OCI-LY3 (cell line): ENCODE data around the gene VEZT.
"Not testable (repeated sequence)": the region's sequence is repeated elsewhere in the genome, so short reads cannot be mapped to it uniquely, and the experiment has no call there.

Experiments used
- H2AFZ ChIP-seq: fragments of 200-600, 300-600 bp; shearing (Covaris generic); 2 replicates; pipeline ENCODE4 v1.6.0; 2014; ENCODE audit warnings: antibody characterized with exemption, low read depth, low read length
- H3K27ac ChIP-seq: fragments of 200-600, 300-600 bp; sonication (generic); 2 replicates; pipeline ENCODE4 v1.5.1; 2014; ENCODE audit warnings: mild to moderate bottlenecking, low read length, moderate library complexity, mixed read lengths
- H3K27me3 ChIP-seq: fragments of 200-600, 300-600 bp; sonication (generic); 2 replicates; pipeline ENCODE4 v1.6.1; 2014; ENCODE audit warnings: low read depth, low read length, mixed read lengths
- H3K36me3 ChIP-seq: fragments of 200-600, 300-600 bp; sonication (generic); replicated peaks from 2 replicates; pipeline ENCODE3; 2014; ENCODE audit warnings: low read depth, low read length, mixed read lengths
- H3K4me1 ChIP-seq: fragments of 300-600, 200-600 bp; sonication (generic); 2 replicates; pipeline ENCODE4 v1.6.1; 2014; ENCODE audit warnings: low read length, mixed read lengths
- H3K4me2 ChIP-seq: fragments of 200-600, 300-600 bp; sonication (generic); 2 replicates; pipeline ENCODE4 v1.6.1; 2014; ENCODE audit warnings: low read length, mixed read lengths
- H3K4me3 ChIP-seq: fragments of 300-600, 200-600 bp; sonication (generic); 2 replicates; pipeline ENCODE4 v1.5.1; 2014; ENCODE audit warnings: antibody characterized with exemption, mild to moderate bottlenecking, low read length, moderate library complexity
- H3K79me2 ChIP-seq: fragments of 300-600, 200-600 bp; shearing (Covaris generic); 2 replicates; pipeline ENCODE4 v1.6.1; 2014; ENCODE audit warnings: mild to moderate bottlenecking, low read length, mixed read lengths
- H3K9ac ChIP-seq: fragments of 300-600, 200-600 bp; shearing (Covaris generic); 2 replicates; pipeline ENCODE4 v1.6.0; 2014; ENCODE audit warnings: mild to moderate bottlenecking, low read length, moderate library complexity
- H3K9me3 ChIP-seq: fragments of 200-600, 300-600 bp; shearing (Covaris generic); 2 replicates; pipeline ENCODE4 v1.6.1; 2014; ENCODE audit warnings: low read length, mixed read lengths; ENCODE audit not compliant: insufficient read depth
- H4K20me1 ChIP-seq: fragments of 200-600, 300-600 bp; sonication (generic); 2 replicates; pipeline ENCODE4 v1.6.1; 2016; ENCODE audit warnings: low read length, mixed read lengths; ENCODE audit not compliant: insufficient read depth
- CTCF ChIP-seq: fragments of 200-600, 300-600 bp; sonication (generic); IDR thresholded peaks from 2 replicates; pipeline ENCODE4 v1.5.1; 2014; ENCODE audit warnings: antibody characterized with exemption, low read length, low read depth
- EZH2phosphoT487 ChIP-seq: fragments of 200-600 bp; shearing (Covaris generic); IDR thresholded peaks from 2 replicates; pipeline ENCODE4 v1.6.1; 2018; ENCODE audit warnings: antibody characterized with exemption, mixed run types, low read depth

Gene VEZT

GRCh38 chr12:95229636-95230035 lies 12.0 kb downstream of the VEZT start:
- H3K4me3 ChIP-seq = no peak overlapping the region
- H3K27me3 ChIP-seq = no peaks in the 10 kb centered on the region
- peaks cover 21% of the 10 kb centered on the region for H3K79me2 ChIP-seq
- H3K36me3 ChIP-seq = peaks cover 6% of the 10 kb centered on the region
- H3K27ac ChIP-seq = no peak overlapping the region
- TF ChIP-seq CTCF (no peak), EZH2phosphoT487 (no peak)
- H3K4me2 ChIP-seq = no peak overlapping the region
- H4K20me1 ChIP-seq = no peaks in the 10 kb centered on the region
- peaks cover 5% of the 10 kb centered on the region; the same call in 1 of the 2 replicates for H3K4me1 ChIP-seq
- no peak overlapping the region for H3K9ac ChIP-seq
- no peak overlapping the region for H2AFZ ChIP-seq
- H3K9me3 ChIP-seq = no peaks in the 10 kb centered on the region

GRCh38 chr12:95230313-95230712 lies 12.7 kb downstream of the VEZT start:
- Histone ChIP-seq H3K4me2 (no peak overlapping the region), H3K9me3 (no peaks in the 10 kb centered on the region), H3K9ac (no peak overlapping the region), H3K36me3 (peaks cover 3% of the 10 kb centered on the region), H3K4me3 (no peak overlapping the region), H4K20me1 (no peaks in the 10 kb centered on the region), H3K27me3 (no peaks in the 10 kb centered on the region), H3K27ac (no peak overlapping the region), H3K4me1 (peaks cover 5% of the 10 kb centered on the region; the same call in 1 of the 2 replicates), H2AFZ (no peak overlapping the region), H3K79me2 (peaks cover 19% of the 10 kb centered on the region)
- TF ChIP-seq CTCF (no peak), EZH2phosphoT487 (no peak)

- Histone ChIP-seq H2AFZ (no peak overlapping the region), H3K9ac (no peak overlapping the region), H3K4me3 (no peak overlapping the region), H3K9me3 (no peaks in the 10 kb centered on the region), H3K4me2 (no peak overlapping the region), H3K4me1 (peaks cover 5% of the 10 kb centered on the region; the same call in 1 of the 2 replicates), H3K36me3 (peaks cover 3% of the 10 kb centered on the region), H3K27me3 (no peaks in the 10 kb centered on the region), H3K27ac (no peak overlapping the region), H3K79me2 (peaks cover 19% of the 10 kb centered on the region), H4K20me1 (no peaks in the 10 kb centered on the region)
- TF ChIP-seq CTCF = no peak
- no peak for TF ChIP-seq EZH2phosphoT487
Measured at GRCh38 chr12:95231190-95231589, 13.6 kb downstream of the VEZT start.

DNA sequence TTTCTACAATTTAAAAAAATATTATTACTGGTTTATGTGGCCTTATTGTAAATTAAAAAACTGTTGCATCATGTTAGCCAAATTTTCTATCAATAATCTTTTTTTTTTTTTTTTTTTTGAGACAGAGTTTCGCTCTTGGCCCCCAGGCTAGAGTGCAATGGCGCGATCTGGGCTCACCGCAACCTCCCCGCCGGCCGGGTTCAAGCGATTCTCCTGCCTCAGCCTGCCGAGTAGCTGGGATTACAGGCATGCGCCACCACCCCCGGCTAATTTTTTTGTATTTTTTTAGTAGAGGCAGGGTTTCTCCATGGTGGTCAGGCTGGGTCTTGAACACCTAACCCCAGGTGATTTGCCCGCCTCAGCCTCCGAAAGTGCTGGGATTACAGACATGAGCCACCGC lies 16.6 kb downstream of the VEZT start:
- not testable (repeated sequence) for H4K20me1 ChIP-seq, H3K9ac ChIP-seq, H3K4me3 ChIP-seq, H3K4me2 ChIP-seq, H3K36me3 ChIP-seq, H2AFZ ChIP-seq, H3K27me3 ChIP-seq, H3K9me3 ChIP-seq, H3K4me1 ChIP-seq, H3K27ac ChIP-seq
- peaks cover 15% of the 10 kb centered on the region; the same call in 1 of the 2 replicates for H3K79me2 ChIP-seq

- not testable (repeated sequence) for H3K9ac ChIP-seq, H3K27ac ChIP-seq, H2AFZ ChIP-seq, H3K4me2 ChIP-seq, H3K27me3 ChIP-seq, H4K20me1 ChIP-seq, H3K9me3 ChIP-seq, H3K4me1 ChIP-seq, H3K4me3 ChIP-seq, H3K36me3 ChIP-seq
- peaks cover 16% of the 10 kb centered on the region; the same call in 1 of the 2 replicates for H3K79me2 ChIP-seq
Measured at GRCh38 chr12:95235621-95236020, 18.0 kb downstream of the VEZT start.
